Measurements from ENCODE around the gene COL4A5. TPM values are rescaled to one million over a fixed set of nuclear protein-coding genes. Genes with fewer than 3 reads are reported as not detected.

Gene COL4A5
- total and polyA plus RNA-seq, 2 of the 8 experiments (the other 6 are each of a cell fraction or from before 2014, with no cell fraction given), result 24.9 to 30.2 TPM

GRCh38 chrX:108456971-108457477 lies 17.4 kb downstream of the COL4A5 start (continued):
- TF ChIP-seq PHF8 (conservative IDR thresholded peaks at IDR 0.05; ENCODE audit: low read depth, low read length), result no peak

Data from H1 (cell line).